Endothelial cell (in vitro differentiated cells): ENCODE results near the gene CTPS2. TPM values are rescaled to one million over a fixed set of nuclear protein-coding genes. Genes with fewer than 3 reads are reported as not detected.
"Not testable (repeated sequence)": the region's sequence is repeated elsewhere in the genome, so short reads cannot be mapped to it uniquely, and the experiment has no call there.

Experiments
- DNase-seq: peaks from one replicate; pipeline ENCODE4 v3.0.0; 2021; ENCODE audit warnings: low spot score
- H3K27ac Mint-ChIP-seq: one replicate; pipeline ENCODE4 v1.8.0; 2021; ENCODE audit warnings: mixed read lengths, inconsistent platforms; ENCODE audit not compliant: unreplicated experiment
- H3K27me3 Mint-ChIP-seq: one replicate; pipeline ENCODE4 v1.8.0; 2021; ENCODE audit warnings: mild to moderate bottlenecking, moderate library complexity, mixed read lengths, inconsistent platforms; ENCODE audit not compliant: unreplicated experiment
- H3K36me3 Mint-ChIP-seq: one replicate; pipeline ENCODE4 v1.8.0; 2021; ENCODE audit warnings: mild to moderate bottlenecking, low read depth, mixed read lengths, inconsistent platforms; ENCODE audit not compliant: unreplicated experiment
- H3K4me1 Mint-ChIP-seq: one replicate; pipeline ENCODE4 v1.8.0; 2021; ENCODE audit warnings: mild to moderate bottlenecking, mixed read lengths, inconsistent platforms; ENCODE audit not compliant: unreplicated experiment
- H3K4me3 Mint-ChIP-seq: one replicate; pipeline ENCODE4 v1.8.0; 2021; ENCODE audit warnings: mild to moderate bottlenecking, mixed read lengths, inconsistent platforms; ENCODE audit not compliant: unreplicated experiment
- H3K9me3 Mint-ChIP-seq: one replicate; pipeline ENCODE4 v1.8.0; 2021; ENCODE audit warnings: mixed read lengths, inconsistent platforms; ENCODE audit not compliant: unreplicated experiment
- total RNA-seq: library from RNA; stranded (reverse); fragmentation: NEBNext Ultra II Directional; extraction: Animal tissue kit (Norgen Biotek cat#: 25700); gene quantifications from one replicate; pipeline ENCODE4 v1.2.1, GENCODE V29; 2021; ENCODE audit not compliant: unreplicated experiment
- TF ChIP-seq, protein P1 (sequence below): fragments of 200-600 bp; sonication (generic); IDR thresholded peaks from one replicate; pipeline ENCODE4 v1.5.0; 2021; ENCODE audit warnings: antibody characterized with exemption; ENCODE audit not compliant: unreplicated experiment

The CTPS2 gene
- total RNA-seq, 1 donor from 2014 or later, result 29.5 TPM

DNA sequence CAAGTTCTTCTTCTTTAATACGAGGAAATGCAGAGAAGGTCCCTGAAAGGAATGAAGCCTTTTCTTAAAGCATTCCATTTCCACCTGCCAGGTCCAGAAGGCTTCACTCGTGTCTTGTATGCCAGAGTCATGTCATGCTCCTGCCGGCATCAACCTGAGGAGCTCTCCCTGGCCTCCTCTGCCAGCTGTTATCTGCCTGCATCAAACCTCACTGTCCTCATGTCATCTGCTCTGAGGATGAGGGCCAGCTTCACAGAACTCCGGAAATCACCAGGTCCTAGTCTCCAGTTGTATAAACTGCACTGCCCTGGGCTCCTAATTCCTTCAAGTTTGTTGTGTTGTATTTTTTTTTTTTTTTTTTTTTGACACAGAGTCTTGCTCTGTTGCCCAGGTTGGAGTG, 82.6 kb downstream of the CTPS2 start:
- Mint-ChIP-seq H3K4me1 (no peaks in the 10 kb centered on the region), H3K36me3 (peaks cover 8% of the 10 kb centered on the region), H3K27ac (no peak overlapping the region), H3K9me3 (no peaks in the 10 kb centered on the region), H3K27me3 (no peaks in the 10 kb centered on the region), H3K4me3 (no peak overlapping the region)
- no peak for DNase-seq
- TF ChIP-seq, protein P1, sequence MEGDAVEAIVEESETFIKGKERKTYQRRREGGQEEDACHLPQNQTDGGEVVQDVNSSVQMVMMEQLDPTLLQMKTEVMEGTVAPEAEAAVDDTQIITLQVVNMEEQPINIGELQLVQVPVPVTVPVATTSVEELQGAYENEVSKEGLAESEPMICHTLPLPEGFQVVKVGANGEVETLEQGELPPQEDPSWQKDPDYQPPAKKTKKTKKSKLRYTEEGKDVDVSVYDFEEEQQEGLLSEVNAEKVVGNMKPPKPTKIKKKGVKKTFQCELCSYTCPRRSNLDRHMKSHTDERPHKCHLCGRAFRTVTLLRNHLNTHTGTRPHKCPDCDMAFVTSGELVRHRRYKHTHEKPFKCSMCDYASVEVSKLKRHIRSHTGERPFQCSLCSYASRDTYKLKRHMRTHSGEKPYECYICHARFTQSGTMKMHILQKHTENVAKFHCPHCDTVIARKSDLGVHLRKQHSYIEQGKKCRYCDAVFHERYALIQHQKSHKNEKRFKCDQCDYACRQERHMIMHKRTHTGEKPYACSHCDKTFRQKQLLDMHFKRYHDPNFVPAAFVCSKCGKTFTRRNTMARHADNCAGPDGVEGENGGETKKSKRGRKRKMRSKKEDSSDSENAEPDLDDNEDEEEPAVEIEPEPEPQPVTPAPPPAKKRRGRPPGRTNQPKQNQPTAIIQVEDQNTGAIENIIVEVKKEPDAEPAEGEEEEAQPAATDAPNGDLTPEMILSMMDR, result no peak

DNA sequence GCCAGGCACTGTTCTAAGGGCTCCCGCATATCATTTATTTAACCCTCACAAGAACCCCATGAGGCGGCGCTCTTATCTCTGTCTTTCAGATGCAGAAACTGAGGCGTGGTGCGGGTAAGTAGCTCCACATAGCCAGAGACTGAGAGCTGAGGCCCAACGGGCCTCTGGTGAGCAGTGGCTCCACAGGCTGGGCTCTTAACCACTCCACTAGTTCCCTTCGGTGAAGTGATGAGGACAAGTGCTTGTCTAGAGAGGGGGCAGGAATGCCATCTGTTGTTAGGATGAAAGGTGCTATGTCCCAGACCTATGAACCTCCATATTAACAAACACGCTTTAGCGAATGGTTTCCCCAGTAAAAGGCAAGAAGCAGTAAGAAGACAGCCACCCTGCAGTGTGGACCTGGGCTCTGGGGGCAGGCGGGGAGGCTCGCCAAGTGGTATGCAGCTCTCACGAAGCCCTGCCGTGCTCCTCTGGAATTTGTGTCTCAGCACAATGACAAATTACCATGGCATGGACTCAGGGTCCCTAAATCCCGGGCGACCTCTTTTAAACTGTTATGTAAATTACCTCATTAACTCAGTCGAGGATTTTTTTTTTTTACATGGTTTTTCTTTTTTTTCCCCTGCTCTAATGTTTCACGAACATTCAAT, 83.4 kb downstream of the CTPS2 start:
- H3K4me1 Mint-ChIP-seq, result no peaks in the 10 kb centered on the region
- TF ChIP-seq, protein P1, result no peak
- no peak overlapping the region for H3K27ac Mint-ChIP-seq
- no peak overlapping the region for H3K4me3 Mint-ChIP-seq
- peaks cover 8% of the 10 kb centered on the region for H3K36me3 Mint-ChIP-seq
- no peak for DNase-seq
- no peaks in the 10 kb centered on the region for H3K9me3 Mint-ChIP-seq
- H3K27me3 Mint-ChIP-seq, result no peaks in the 10 kb centered on the region

DNA sequence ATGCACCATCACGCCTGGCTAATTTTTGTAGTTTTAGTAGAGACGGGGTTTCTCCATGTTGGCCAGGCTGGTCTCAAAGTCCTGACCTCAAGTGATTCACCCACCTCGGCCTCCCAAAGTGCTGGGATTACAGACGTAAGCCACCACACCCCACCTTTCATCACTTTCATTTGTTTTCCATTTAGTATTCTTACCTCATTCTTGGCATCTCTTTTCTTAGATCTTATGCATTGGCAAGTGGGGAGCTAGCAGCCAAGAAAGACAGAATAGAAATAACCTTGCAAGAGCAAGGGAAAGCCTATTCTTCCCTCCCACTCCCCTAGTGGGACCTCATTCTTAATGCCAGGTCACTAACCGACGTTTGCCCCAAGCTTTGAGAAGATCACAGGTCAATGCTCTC, 84.0 kb downstream of the CTPS2 start:
- H3K9me3 Mint-ChIP-seq, result not testable (repeated sequence)

DNA sequence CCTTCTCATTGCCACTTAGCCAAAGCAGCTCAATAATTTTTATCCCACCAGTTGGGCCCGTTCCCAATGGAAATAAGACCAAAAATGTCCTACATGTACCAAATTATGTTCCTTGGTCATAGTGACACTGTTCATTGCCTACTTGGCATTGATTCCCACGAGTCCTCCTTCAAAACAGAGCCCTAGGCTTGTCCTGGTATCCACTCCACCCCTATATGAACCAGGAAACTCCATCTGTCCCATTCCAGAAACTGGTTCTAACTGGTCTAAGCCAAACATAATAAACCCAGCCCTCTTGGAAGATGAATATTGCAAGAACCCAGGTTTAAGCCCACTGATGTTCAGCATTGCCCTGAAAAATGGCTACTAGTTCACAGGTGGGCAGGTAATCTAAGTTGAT, 93.4 kb downstream of the CTPS2 start:
- TF ChIP-seq, protein P1, result no peak
- no peak for DNase-seq
- Mint-ChIP-seq H3K36me3 (peaks cover 9% of the 10 kb centered on the region), H3K27ac (no peak overlapping the region), H3K9me3 (no peaks in the 10 kb centered on the region), H3K27me3 (no peaks in the 10 kb centered on the region), H3K4me3 (no peak overlapping the region), H3K4me1 (no peaks in the 10 kb centered on the region)

More for the DNA sequence above, 84.0 kb downstream of the CTPS2 start:
- not testable (repeated sequence) for H3K27me3 Mint-ChIP-seq, H3K4me3 Mint-ChIP-seq, H3K27ac Mint-ChIP-seq, H3K36me3 Mint-ChIP-seq, H3K4me1 Mint-ChIP-seq, DNase-seq

DNA sequence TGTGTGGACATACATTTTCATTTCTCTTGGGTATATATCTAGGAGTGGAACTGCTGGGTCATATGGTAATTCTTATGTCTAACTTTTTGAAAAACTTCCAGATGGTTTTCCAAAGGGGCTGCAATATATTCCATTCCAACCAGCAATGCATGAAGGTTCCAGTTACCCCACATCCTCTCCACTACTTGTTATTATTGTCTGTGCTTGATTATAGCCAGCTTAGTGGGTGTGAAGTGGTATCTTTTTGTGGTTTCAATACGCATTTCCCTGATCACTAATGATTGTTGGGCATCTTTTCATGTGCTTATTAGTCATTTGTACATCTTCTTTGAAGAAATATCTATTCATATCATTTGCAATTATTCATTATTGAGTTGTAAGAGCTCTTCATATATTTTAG, 94.0 kb downstream of the CTPS2 start:
- TF ChIP-seq, protein P1, result no peak
- no peak for DNase-seq
- H3K9me3 Mint-ChIP-seq, result no peaks in the 10 kb centered on the region
- H3K27me3 Mint-ChIP-seq, result no peaks in the 10 kb centered on the region
- no peak overlapping the region for H3K27ac Mint-ChIP-seq
- H3K4me1 Mint-ChIP-seq, result no peaks in the 10 kb centered on the region
- peaks cover 13% of the 10 kb centered on the region for H3K36me3 Mint-ChIP-seq
- no peak overlapping the region for H3K4me3 Mint-ChIP-seq
